Measurements from ENCODE around the gene TWNK. TPM values are rescaled to one million over a fixed set of nuclear protein-coding genes. Genes with fewer than 3 reads are reported as not detected.

Gene TWNK
- total RNA-seq, 2 donors from 2014 or later: 1.8 to 2.3 TPM

DNA sequence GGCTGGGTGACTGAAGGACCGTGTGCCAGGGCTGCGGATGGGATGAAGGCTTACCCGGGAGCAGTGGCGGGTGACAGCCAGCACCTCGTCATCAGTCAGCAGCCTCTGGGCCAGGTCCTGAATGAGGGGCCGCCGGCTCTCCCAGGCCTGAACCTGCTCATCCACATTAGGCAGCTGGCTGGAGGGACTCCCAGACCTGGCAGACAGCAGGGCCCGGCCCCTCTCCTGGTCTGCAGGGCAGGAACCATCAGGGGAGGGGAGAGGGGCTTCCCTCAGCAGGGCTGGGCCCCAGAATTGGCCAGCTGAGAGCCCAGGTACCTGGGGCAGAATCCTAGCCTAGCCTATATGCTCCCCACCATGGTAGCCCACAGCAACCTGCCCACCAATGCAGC lies 28.2 kb downstream of the TWNK start:
- Histone ChIP-seq H3K9me3 (no peaks in the 10 kb centered on the region), H3K27me3 (no peaks in the 10 kb centered on the region), H3K27ac (no peak overlapping the region), H3K36me3 (replicated peaks in 1 of 2; ENCODE audit: insufficient read depth in 1 of 2, low read depth in 2 of 2) (no peaks in the 10 kb centered on the region), H3K4me1 (peaks cover 13% of the 10 kb centered on the region), H3K4me3 (no peak overlapping the region)
- no peak for DNase-seq
- WGBS, 2 donors: 69% methylated on average over 8 of the region's 8 CpGs; no CpG with 5 or more reads in 1 of the 2 donors
- no peak for ATAC-seq
- intact Hi-C loops (cut with DNase I): no loop called here
- TF ChIP-seq, protein P1, sequence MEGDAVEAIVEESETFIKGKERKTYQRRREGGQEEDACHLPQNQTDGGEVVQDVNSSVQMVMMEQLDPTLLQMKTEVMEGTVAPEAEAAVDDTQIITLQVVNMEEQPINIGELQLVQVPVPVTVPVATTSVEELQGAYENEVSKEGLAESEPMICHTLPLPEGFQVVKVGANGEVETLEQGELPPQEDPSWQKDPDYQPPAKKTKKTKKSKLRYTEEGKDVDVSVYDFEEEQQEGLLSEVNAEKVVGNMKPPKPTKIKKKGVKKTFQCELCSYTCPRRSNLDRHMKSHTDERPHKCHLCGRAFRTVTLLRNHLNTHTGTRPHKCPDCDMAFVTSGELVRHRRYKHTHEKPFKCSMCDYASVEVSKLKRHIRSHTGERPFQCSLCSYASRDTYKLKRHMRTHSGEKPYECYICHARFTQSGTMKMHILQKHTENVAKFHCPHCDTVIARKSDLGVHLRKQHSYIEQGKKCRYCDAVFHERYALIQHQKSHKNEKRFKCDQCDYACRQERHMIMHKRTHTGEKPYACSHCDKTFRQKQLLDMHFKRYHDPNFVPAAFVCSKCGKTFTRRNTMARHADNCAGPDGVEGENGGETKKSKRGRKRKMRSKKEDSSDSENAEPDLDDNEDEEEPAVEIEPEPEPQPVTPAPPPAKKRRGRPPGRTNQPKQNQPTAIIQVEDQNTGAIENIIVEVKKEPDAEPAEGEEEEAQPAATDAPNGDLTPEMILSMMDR (IDR thresholded peaks at IDR 0.05): no peak
- TF ChIP-seq POLR2A (IDR thresholded peaks at IDR 0.05): no peak

GRCh38 chr10:101016814-101017213 lies 29.5 kb downstream of the TWNK start:
- intact Hi-C loops (cut with DNase I): no loop called here
- no peak for DNase-seq
- ATAC-seq: no peak
- 61 to 63% methylated on average over 5 of the region's 5 CpGs for WGBS, 2 donors
- Histone ChIP-seq H3K9me3 (no peaks in the 10 kb centered on the region), H3K27ac (no peak overlapping the region), H3K4me1 (peaks cover 13% of the 10 kb centered on the region), H3K27me3 (no peaks in the 10 kb centered on the region), H3K36me3 (replicated peaks in 1 of 2; ENCODE audit: insufficient read depth in 1 of 2, low read depth in 2 of 2) (no peaks in the 10 kb centered on the region), H3K4me3 (no peak overlapping the region)
- TF ChIP-seq, protein P1 (IDR thresholded peaks at IDR 0.05): no peak
- no peak for TF ChIP-seq POLR2A (IDR thresholded peaks at IDR 0.05)

DNA sequence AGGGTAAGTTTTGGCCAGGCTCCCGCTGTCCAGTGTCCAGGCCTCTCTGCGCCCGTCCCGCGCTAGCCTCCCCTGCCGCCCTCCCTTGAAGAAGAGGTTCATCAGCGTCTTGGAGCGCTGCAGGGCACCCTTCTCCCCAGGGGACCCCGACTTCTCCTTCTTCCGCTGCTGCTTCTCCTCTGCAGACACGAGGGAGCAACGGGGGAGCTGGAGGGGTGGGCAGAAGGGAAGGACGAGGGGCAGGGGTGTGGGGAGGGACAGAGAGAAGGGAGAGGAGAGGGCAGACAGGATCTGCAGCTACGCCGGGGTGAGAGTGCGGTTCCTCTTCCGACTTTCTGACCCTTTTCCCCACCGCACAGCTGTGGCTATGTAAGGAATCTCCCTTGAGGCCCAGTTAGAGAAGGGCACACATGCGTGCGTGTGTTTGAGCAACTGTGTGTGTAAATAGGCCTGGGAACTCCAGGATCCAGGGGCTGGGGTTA lies 30.8 kb downstream of the TWNK start:
- WGBS, 2 donors: 56 to 57% methylated on average over 19 to 20 of the region's 20 CpGs
- TF ChIP-seq, protein P1 (IDR thresholded peaks at IDR 0.05): no peak
- TF ChIP-seq POLR2A (IDR thresholded peaks at IDR 0.05): no peak
- no peaks in the 10 kb centered on the region for H3K9me3 ChIP-seq
- no peak overlapping the region for H3K4me3 ChIP-seq
- H3K36me3 ChIP-seq (replicated peaks in 1 of 2; ENCODE audit: insufficient read depth in 1 of 2, low read depth in 2 of 2): no peaks in the 10 kb centered on the region
- no peak overlapping the region for H3K27ac ChIP-seq
- H3K27me3 ChIP-seq: no peaks in the 10 kb centered on the region
- intact Hi-C loops (cut with DNase I): no loop called here
- DNase-seq (no peak), ATAC-seq (no peak)
- H3K4me1 ChIP-seq: peaks cover 3% of the 10 kb centered on the region

- TF ChIP-seq, protein P1 (IDR thresholded peaks at IDR 0.05): peak; percentile 67 to 74 (median 69)
- TF ChIP-seq POLR2A (IDR thresholded peaks at IDR 0.05): no peak
- peak; percentile 87 to 90 (median 88) for DNase-seq
- ATAC-seq: peak; percentile 81
- Histone ChIP-seq H3K4me3 (no peak overlapping the region), H3K27ac (no peak overlapping the region), H3K27me3 (no peaks in the 10 kb centered on the region), H3K4me1 (no peaks in the 10 kb centered on the region), H3K36me3 (replicated peaks in 1 of 2; ENCODE audit: insufficient read depth in 1 of 2, low read depth in 2 of 2) (no peaks in the 10 kb centered on the region), H3K9me3 (no peaks in the 10 kb centered on the region)
- 14 to 40% methylated on average over 11 to 37 of the region's 45 CpGs for WGBS, 2 donors
- intact Hi-C loops (cut with DNase I): no loop called here
Measured at GRCh38 chr10:101018600-101019439, 31.5 kb downstream of the TWNK start.

- no peak for TF ChIP-seq POLR2A (IDR thresholded peaks at IDR 0.05)
- TF ChIP-seq, protein P1 (IDR thresholded peaks at IDR 0.05): no peak
- intact Hi-C loops (cut with DNase I): no loop called here
- no peak overlapping the region for H3K4me3 ChIP-seq
- DNase-seq: no peak
- H3K27me3 ChIP-seq: no peaks in the 10 kb centered on the region
- no peaks in the 10 kb centered on the region for H3K4me1 ChIP-seq
- ATAC-seq: no peak
- H3K27ac ChIP-seq: no peak overlapping the region
- no peaks in the 10 kb centered on the region for H3K9me3 ChIP-seq
- no peaks in the 10 kb centered on the region for H3K36me3 ChIP-seq (replicated peaks in 1 of 2; ENCODE audit: insufficient read depth in 1 of 2, low read depth in 2 of 2)
- 44 to 47% methylated on average over 2 of the region's 2 CpGs for WGBS, 2 donors
Measured at GRCh38 chr10:101019440-101019703, 32.0 kb downstream of the TWNK start.
